Fibroblast of the conjunctiva (primary cell): ENCODE data around the gene FMN2.

Experiments
- DNase-seq: peaks from one replicate; pipeline ENCODE4 v3.0.0-alpha.2; 2010; ENCODE audit warnings: low read depth

FMN2 gene

GRCh38 chr1:240098534-240098933 lies 6.9 kb downstream of the FMN2 start:
- DNase-seq: no peak

GRCh38 chr1:240099329-240099728 lies 7.6 kb downstream of the FMN2 start:
- DNase-seq: no peak

GRCh38 chr1:240099748-240100147 lies 8.1 kb downstream of the FMN2 start:
- no peak for DNase-seq

- DNase-seq: no peak
Measured at GRCh38 chr1:240100371-240100934, 8.8 kb downstream of the FMN2 start.

GRCh38 chr1:240101306-240101705 lies 9.6 kb downstream of the FMN2 start:
- no peak for DNase-seq

- no peak for DNase-seq
Measured at GRCh38 chr1:240101737-240102136, 10.1 kb downstream of the FMN2 start.

- DNase-seq: no peak
Measured at GRCh38 chr1:240104672-240105071, 13.0 kb downstream of the FMN2 start.

GRCh38 chr1:240107058-240107684 lies 15.5 kb downstream of the FMN2 start:
- no peak for DNase-seq

- no peak for DNase-seq
Measured at GRCh38 chr1:240109130-240109529, 17.4 kb downstream of the FMN2 start.

- no peak for DNase-seq
Measured at GRCh38 chr1:240109920-240110636, 18.4 kb downstream of the FMN2 start.

- DNase-seq: no peak
Measured at GRCh38 chr1:240111558-240111957, 19.9 kb downstream of the FMN2 start.

GRCh38 chr1:240114222-240114621 lies 22.5 kb downstream of the FMN2 start:
- DNase-seq: no peak

GRCh38 chr1:240115831-240116230 lies 24.1 kb downstream of the FMN2 start:
- no peak for DNase-seq

- no peak for DNase-seq
Measured at GRCh38 chr1:240116831-240117769, 25.4 kb downstream of the FMN2 start.

GRCh38 chr1:240117930-240118329 lies 26.2 kb downstream of the FMN2 start:
- DNase-seq: no peak

GRCh38 chr1:240122639-240123613 lies 31.2 kb downstream of the FMN2 start:
- no peak for DNase-seq

GRCh38 chr1:240126821-240127220 lies 35.1 kb downstream of the FMN2 start:
- no peak for DNase-seq

- DNase-seq: no peak
Measured at GRCh38 chr1:240128366-240128765, 36.7 kb downstream of the FMN2 start.

- no peak for DNase-seq
Measured at GRCh38 chr1:240134113-240134512, 42.4 kb downstream of the FMN2 start.

GRCh38 chr1:240134596-240134995 lies 42.9 kb downstream of the FMN2 start:
- no peak for DNase-seq

- DNase-seq: no peak
Measured at GRCh38 chr1:240136402-240136801, 44.7 kb downstream of the FMN2 start.
